ENCODE data around the gene BRF1.

DNA sequence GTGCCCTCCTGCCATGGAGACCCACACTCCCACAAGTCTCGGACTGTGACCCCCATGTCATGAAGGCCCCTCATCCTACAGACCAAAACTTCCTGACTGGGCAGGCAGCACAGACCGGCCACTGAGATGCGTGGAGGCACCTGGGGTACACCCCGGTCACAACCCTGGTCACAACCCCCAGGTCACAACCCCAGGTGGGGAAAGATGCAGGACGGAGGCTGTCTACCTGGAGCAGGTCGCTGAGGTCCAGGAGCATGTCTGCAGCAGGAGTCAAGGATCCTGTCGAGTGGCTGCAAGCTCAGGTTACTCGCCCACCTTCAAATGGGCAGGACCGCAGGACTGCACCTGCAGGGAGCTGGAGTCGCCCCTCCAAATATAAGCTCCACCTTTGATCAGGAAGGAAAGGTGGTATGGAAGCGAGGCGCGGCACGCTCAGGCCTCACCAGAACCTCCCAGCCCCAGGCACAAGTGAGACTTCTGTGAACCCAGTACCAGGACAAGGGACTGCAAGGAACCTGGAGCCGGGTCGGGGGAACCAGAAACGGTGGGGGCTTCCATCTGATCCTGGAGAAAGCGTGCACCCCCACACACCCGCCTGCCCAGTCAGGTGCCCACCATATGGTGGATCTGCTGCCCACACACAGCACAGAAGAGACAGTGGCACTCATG lies 44.4 kb downstream of the BRF1 start:
- TF ChIP-seq, protein P1, sequence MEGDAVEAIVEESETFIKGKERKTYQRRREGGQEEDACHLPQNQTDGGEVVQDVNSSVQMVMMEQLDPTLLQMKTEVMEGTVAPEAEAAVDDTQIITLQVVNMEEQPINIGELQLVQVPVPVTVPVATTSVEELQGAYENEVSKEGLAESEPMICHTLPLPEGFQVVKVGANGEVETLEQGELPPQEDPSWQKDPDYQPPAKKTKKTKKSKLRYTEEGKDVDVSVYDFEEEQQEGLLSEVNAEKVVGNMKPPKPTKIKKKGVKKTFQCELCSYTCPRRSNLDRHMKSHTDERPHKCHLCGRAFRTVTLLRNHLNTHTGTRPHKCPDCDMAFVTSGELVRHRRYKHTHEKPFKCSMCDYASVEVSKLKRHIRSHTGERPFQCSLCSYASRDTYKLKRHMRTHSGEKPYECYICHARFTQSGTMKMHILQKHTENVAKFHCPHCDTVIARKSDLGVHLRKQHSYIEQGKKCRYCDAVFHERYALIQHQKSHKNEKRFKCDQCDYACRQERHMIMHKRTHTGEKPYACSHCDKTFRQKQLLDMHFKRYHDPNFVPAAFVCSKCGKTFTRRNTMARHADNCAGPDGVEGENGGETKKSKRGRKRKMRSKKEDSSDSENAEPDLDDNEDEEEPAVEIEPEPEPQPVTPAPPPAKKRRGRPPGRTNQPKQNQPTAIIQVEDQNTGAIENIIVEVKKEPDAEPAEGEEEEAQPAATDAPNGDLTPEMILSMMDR (IDR thresholded peaks at IDR 0.05) = no peak
- no peak for TF ChIP-seq POLR2A (IDR thresholded peaks at IDR 0.05)

Measured in right lobe of liver (tissue), 4 donors.